Measurements from ENCODE around the gene CLN6. TPM values are rescaled to one million over a fixed set of nuclear protein-coding genes. Genes with fewer than 3 reads are reported as not detected.
"Not testable (repeated sequence)": the region's sequence is repeated elsewhere in the genome, so short reads cannot be mapped to it uniquely, and the experiment has no call there.

Gene CLN6
- polyA plus RNA-seq, 4 donors = 32.7 to 41.4 (median 33.9) TPM

- DNase-seq (ENCODE audit: low read depth in 4 of 4, low spot score in 3 of 4) = peak; percentile 73 to 83 (median 78)
These were observed 27.3 kb upstream of the CLN6 start for GRCh38 chr15:68256675-68257450.

- peak in 2 of 4 donors; percentile 35 to 63 for DNase-seq (ENCODE audit: low read depth in 4 of 4, low spot score in 3 of 4)
These were observed 23.5 kb upstream of the CLN6 start for GRCh38 chr15:68252925-68253534.

- no peak for DNase-seq (ENCODE audit: low read depth in 4 of 4, low spot score in 3 of 4)
These were observed 19.7 kb upstream of the CLN6 start for GRCh38 chr15:68249058-68249713.

- no peak for DNase-seq (ENCODE audit: low read depth in 4 of 4, low spot score in 3 of 4)
These were observed 14.7 kb upstream of the CLN6 start for GRCh38 chr15:68244235-68244634.

- no peak for DNase-seq (ENCODE audit: low read depth in 4 of 4, low spot score in 3 of 4)
These were observed 11.8 kb upstream of the CLN6 start for GRCh38 chr15:68241088-68241935.

- no peak for DNase-seq (ENCODE audit: low read depth in 4 of 4, low spot score in 3 of 4)
These were observed 9.5 kb upstream of the CLN6 start for GRCh38 chr15:68239025-68239424.

GRCh38 chr15:68235022-68235421, 5.5 kb upstream of the CLN6 start:
- no peak for DNase-seq (ENCODE audit: low read depth in 4 of 4, low spot score in 3 of 4)

GRCh38 chr15:68234520-68234919, 5.0 kb upstream of the CLN6 start:
- DNase-seq (ENCODE audit: low read depth in 4 of 4, low spot score in 3 of 4) = not testable (repeated sequence)

- no peak for DNase-seq (ENCODE audit: low read depth in 4 of 4, low spot score in 3 of 4)
These were observed 4.5 kb upstream of the CLN6 start for GRCh38 chr15:68234060-68234459.

- DNase-seq (ENCODE audit: low read depth in 4 of 4, low spot score in 3 of 4) = no peak
These were observed 3.4 kb upstream of the CLN6 start for GRCh38 chr15:68232937-68233336.

- DNase-seq (ENCODE audit: low read depth in 4 of 4, low spot score in 3 of 4) = no peak
These were observed 2.9 kb upstream of the CLN6 start for GRCh38 chr15:68232449-68232848.

GRCh38 chr15:68231102-68231818, 1.7 kb upstream of the CLN6 start:
- DNase-seq (ENCODE audit: low read depth in 4 of 4, low spot score in 3 of 4) = no peak

GRCh38 chr15:68230157-68231100, 901 bp upstream of the CLN6 start:
- DNase-seq (ENCODE audit: low read depth in 4 of 4, low spot score in 3 of 4) = no peak

- DNase-seq (ENCODE audit: low read depth in 4 of 4, low spot score in 3 of 4) = no peak
These were observed 550 bp downstream of the CLN6 start for GRCh38 chr15:68228971-68229385.

GRCh38 chr15:68228143-68228970, 1.2 kb downstream of the CLN6 start:
- no peak for DNase-seq (ENCODE audit: low read depth in 4 of 4, low spot score in 3 of 4)

- no peak for DNase-seq (ENCODE audit: low read depth in 4 of 4, low spot score in 3 of 4)
These were observed 1.8 kb downstream of the CLN6 start for GRCh38 chr15:68227643-68228142.

GRCh38 chr15:68225442-68225841, 4.1 kb downstream of the CLN6 start:
- not testable (repeated sequence) for DNase-seq (ENCODE audit: low read depth in 4 of 4, low spot score in 3 of 4)

Data from right renal pelvis (tissue), 4 donors.